GM12872 (cell line): ENCODE data around the gene KANSL1L.

ENCODE experiments used
- CTCF ChIP-seq: IDR thresholded peaks from 3 replicates; pipeline ENCODE4 v1.5.1; 2011; ENCODE audit warnings: low read depth, mild to moderate bottlenecking, low read length, moderate library complexity; ENCODE audit not compliant: insufficient read depth

The KANSL1L gene

GRCh38 chr2:209985874-209986273 lies 185.3 kb downstream of the KANSL1L start:
- TF ChIP-seq CTCF: no peak

GRCh38 chr2:209984291-209984690 lies 186.9 kb downstream of the KANSL1L start:
- no peak for TF ChIP-seq CTCF

- TF ChIP-seq CTCF: peak; percentile 32; the same call in 1 of the 3 replicates
Observed at GRCh38 chr2:209977386-209978239, 193.6 kb downstream of the KANSL1L start.

GRCh38 chr2:209976698-209977385 lies 194.4 kb downstream of the KANSL1L start:
- no peak for TF ChIP-seq CTCF

- no peak for TF ChIP-seq CTCF
Observed at GRCh38 chr2:209974576-209974975, 196.6 kb downstream of the KANSL1L start.

GRCh38 chr2:209973328-209973727 lies 197.9 kb downstream of the KANSL1L start:
- no peak for TF ChIP-seq CTCF
